ENCODE measurements around the gene NRG3.

DNA sequence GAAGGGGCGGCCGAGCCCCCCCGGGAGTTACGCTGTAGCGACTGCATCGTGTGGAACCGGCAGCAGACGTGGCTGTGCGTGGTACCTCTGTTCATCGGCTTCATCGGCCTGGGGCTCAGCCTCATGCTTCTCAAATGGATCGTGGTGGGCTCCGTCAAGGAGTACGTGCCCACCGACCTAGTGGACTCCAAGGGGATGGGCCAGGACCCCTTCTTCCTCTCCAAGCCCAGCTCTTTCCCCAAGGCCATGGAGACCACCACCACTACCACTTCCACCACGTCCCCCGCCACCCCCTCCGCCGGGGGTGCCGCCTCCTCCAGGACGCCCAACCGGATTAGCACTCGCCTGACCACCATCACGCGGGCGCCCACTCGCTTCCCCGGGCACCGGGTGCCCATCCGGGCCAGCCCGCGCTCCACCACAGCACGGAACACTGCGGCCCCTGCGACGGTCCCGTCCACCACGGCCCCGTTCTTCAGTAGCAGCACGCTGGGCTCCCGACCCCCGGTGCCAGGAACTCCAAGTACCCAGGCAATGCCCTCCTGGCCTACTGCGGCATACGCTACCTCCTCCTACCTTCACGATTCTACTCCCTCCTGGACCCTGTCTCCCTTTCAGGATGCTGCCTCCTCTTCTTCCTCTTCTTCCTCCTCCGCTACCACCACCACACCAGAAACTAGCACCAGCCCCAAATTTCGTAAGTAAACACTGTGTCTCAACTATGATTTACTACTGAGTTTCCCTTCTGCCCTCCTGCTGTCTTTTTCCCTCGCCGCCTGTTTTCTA lies 666 bp downstream of the NRG3 start:
- TF ChIP-seq POLR2A (IDR thresholded peaks at IDR 0.05) = no peak
- TF ChIP-seq, protein P1, sequence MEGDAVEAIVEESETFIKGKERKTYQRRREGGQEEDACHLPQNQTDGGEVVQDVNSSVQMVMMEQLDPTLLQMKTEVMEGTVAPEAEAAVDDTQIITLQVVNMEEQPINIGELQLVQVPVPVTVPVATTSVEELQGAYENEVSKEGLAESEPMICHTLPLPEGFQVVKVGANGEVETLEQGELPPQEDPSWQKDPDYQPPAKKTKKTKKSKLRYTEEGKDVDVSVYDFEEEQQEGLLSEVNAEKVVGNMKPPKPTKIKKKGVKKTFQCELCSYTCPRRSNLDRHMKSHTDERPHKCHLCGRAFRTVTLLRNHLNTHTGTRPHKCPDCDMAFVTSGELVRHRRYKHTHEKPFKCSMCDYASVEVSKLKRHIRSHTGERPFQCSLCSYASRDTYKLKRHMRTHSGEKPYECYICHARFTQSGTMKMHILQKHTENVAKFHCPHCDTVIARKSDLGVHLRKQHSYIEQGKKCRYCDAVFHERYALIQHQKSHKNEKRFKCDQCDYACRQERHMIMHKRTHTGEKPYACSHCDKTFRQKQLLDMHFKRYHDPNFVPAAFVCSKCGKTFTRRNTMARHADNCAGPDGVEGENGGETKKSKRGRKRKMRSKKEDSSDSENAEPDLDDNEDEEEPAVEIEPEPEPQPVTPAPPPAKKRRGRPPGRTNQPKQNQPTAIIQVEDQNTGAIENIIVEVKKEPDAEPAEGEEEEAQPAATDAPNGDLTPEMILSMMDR (IDR thresholded peaks at IDR 0.05) = no peak

Data from upper lobe of left lung (tissue), 4 donors.